ENCODE results near the gene RUNX3. TPM values are rescaled to one million over a fixed set of nuclear protein-coding genes. Genes with fewer than 3 reads are reported as not detected.
"Not testable (repeated sequence)": the region's sequence is repeated elsewhere in the genome, so short reads cannot be mapped to it uniquely, and the experiment has no call there.

Gene RUNX3
- total RNA-seq, 1 experiment from 2014 or later = 1.5 TPM

DNA sequence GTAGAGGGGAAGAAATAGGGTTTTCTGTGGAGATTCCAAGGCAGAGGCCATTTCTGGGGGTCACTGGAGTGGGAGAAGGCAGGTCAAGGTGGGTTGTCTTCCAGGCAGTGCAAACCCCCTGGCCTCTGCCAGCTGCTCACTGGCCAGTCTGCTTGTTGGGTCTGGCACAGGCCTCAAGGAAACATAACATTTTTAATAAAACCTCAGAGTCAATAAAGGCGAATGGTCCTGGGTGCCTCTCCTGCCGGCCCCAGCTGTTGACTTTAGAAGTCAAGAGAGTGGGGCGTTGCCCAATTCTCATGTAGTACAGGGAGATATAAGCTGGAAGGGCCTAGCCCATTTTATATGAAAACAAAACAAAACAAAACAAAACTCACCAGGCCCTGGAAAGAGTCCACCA is 36.6 kb downstream of the RUNX3 start (continued):
- TF ChIP-seq, protein P1, sequence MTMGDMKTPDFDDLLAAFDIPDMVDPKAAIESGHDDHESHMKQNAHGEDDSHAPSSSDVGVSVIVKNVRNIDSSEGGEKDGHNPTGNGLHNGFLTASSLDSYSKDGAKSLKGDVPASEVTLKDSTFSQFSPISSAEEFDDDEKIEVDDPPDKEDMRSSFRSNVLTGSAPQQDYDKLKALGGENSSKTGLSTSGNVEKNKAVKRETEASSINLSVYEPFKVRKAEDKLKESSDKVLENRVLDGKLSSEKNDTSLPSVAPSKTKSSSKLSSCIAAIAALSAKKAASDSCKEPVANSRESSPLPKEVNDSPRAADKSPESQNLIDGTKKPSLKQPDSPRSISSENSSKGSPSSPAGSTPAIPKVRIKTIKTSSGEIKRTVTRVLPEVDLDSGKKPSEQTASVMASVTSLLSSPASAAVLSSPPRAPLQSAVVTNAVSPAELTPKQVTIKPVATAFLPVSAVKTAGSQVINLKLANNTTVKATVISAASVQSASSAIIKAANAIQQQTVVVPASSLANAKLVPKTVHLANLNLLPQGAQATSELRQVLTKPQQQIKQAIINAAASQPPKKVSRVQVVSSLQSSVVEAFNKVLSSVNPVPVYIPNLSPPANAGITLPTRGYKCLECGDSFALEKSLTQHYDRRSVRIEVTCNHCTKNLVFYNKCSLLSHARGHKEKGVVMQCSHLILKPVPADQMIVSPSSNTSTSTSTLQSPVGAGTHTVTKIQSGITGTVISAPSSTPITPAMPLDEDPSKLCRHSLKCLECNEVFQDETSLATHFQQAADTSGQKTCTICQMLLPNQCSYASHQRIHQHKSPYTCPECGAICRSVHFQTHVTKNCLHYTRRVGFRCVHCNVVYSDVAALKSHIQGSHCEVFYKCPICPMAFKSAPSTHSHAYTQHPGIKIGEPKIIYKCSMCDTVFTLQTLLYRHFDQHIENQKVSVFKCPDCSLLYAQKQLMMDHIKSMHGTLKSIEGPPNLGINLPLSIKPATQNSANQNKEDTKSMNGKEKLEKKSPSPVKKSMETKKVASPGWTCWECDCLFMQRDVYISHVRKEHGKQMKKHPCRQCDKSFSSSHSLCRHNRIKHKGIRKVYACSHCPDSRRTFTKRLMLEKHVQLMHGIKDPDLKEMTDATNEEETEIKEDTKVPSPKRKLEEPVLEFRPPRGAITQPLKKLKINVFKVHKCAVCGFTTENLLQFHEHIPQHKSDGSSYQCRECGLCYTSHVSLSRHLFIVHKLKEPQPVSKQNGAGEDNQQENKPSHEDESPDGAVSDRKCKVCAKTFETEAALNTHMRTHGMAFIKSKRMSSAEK (CRISPR knock-in tag; IDR thresholded peaks at IDR 0.05; ENCODE audit: borderline replicate concordance) = no peak
- no peak for TF ChIP-seq KAT7 (CRISPR knock-in tag; IDR thresholded peaks at IDR 0.05; ENCODE audit: borderline replicate concordance)
- no peak for TF ChIP-seq SOX15 (CRISPR knock-in tag; IDR thresholded peaks at IDR 0.05)
- no peak for TF ChIP-seq OVOL2 (CRISPR knock-in tag; IDR thresholded peaks at IDR 0.05; ENCODE audit: borderline replicate concordance)

DNA sequence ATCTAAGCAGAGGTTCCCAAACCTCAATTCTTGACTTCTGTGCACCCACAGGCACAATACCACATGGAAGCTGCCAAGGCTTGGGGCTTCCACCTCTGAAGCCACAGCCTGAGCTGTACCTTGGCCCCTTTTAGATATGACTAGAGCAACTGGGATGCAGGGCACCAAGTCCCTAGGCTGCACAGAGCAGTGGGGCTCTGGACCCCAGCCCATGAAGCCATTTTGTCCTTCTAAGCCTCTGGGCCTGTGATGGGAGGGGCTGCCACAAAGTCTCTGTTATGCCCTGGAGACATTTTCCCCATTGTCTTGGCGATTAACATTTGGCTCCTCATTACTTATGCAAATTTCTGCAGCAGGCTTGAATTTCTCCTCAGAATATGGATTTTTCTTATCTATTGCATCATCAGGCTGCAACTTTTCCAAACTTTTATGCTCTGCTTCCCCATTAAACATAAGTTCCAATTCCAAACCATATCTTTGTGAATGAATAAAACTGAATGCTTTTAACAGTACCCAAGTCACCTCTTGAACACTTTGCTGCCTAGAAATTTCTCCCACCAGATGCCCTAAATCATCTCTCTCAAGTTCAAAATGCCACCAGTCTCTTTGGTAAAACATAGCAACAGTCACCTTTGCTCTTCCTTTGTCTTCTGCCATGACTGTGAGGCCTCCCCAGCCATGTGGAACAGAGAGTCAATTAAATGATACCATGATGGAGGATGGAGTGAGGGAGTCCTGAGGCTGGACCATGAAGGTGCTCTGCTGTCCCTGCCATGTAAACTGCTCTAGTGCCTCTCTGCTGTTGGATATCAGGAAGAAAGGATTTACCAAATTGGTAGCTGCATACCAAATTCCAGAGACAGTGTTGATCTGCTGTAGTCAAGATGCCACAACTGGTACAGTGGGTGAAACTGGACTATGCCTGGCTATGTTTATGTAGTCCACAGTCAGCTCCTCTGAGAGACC is 37.6 kb downstream of the RUNX3 start:
- no peaks in the 10 kb centered on the region for H3K4me1 Mint-ChIP-seq
- TF ChIP-seq, protein P2, sequence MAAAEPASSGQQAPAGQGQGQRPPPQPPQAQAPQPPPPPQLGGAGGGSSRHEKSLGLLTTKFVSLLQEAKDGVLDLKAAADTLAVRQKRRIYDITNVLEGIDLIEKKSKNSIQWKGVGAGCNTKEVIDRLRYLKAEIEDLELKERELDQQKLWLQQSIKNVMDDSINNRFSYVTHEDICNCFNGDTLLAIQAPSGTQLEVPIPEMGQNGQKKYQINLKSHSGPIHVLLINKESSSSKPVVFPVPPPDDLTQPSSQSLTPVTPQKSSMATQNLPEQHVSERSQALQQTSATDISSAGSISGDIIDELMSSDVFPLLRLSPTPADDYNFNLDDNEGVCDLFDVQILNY (CRISPR knock-in tag; IDR thresholded peaks at IDR 0.05) = no peak
- no peak for TF ChIP-seq NR1H2 (CRISPR knock-in tag; IDR thresholded peaks at IDR 0.05)
- no peak for TF ChIP-seq MXD4 (CRISPR knock-in tag; IDR thresholded peaks at IDR 0.05; ENCODE audit: borderline replicate concordance)
- no peak for TF ChIP-seq OVOL2 (CRISPR knock-in tag; IDR thresholded peaks at IDR 0.05; ENCODE audit: borderline replicate concordance)
- TF ChIP-seq ZNF671 (CRISPR knock-in tag; IDR thresholded peaks at IDR 0.05) = no peak
- TF ChIP-seq TEAD1 (CRISPR knock-in tag; IDR thresholded peaks at IDR 0.05) = no peak
- TF ChIP-seq, protein P3, sequence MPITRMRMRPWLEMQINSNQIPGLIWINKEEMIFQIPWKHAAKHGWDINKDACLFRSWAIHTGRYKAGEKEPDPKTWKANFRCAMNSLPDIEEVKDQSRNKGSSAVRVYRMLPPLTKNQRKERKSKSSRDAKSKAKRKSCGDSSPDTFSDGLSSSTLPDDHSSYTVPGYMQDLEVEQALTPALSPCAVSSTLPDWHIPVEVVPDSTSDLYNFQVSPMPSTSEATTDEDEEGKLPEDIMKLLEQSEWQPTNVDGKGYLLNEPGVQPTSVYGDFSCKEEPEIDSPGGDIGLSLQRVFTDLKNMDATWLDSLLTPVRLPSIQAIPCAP (CRISPR knock-in tag; IDR thresholded peaks at IDR 0.05) = no peak
- no peak for TF ChIP-seq RORB (CRISPR knock-in tag; IDR thresholded peaks at IDR 0.05)
- no peak for TF ChIP-seq ZNF281 (CRISPR knock-in tag; IDR thresholded peaks at IDR 0.05)
- TF ChIP-seq, protein P4, sequence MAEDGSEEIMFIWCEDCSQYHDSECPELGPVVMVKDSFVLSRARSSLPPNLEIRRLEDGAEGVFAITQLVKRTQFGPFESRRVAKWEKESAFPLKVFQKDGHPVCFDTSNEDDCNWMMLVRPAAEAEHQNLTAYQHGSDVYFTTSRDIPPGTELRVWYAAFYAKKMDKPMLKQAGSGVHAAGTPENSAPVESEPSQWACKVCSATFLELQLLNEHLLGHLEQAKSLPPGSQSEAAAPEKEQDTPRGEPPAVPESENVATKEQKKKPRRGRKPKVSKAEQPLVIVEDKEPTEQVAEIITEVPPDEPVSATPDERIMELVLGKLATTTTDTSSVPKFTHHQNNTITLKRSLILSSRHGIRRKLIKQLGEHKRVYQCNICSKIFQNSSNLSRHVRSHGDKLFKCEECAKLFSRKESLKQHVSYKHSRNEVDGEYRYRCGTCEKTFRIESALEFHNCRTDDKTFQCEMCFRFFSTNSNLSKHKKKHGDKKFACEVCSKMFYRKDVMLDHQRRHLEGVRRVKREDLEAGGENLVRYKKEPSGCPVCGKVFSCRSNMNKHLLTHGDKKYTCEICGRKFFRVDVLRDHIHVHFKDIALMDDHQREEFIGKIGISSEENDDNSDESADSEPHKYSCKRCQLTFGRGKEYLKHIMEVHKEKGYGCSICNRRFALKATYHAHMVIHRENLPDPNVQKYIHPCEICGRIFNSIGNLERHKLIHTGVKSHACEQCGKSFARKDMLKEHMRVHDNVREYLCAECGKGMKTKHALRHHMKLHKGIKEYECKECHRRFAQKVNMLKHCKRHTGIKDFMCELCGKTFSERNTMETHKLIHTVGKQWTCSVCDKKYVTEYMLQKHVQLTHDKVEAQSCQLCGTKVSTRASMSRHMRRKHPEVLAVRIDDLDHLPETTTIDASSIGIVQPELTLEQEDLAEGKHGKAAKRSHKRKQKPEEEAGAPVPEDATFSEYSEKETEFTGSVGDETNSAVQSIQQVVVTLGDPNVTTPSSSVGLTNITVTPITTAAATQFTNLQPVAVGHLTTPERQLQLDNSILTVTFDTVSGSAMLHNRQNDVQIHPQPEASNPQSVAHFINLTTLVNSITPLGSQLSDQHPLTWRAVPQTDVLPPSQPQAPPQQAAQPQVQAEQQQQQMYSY (CRISPR knock-in tag; IDR thresholded peaks at IDR 0.05) = no peak
- TF ChIP-seq KAT7 (CRISPR knock-in tag; IDR thresholded peaks at IDR 0.05; ENCODE audit: borderline replicate concordance) = no peak
- TF ChIP-seq, protein P5, sequence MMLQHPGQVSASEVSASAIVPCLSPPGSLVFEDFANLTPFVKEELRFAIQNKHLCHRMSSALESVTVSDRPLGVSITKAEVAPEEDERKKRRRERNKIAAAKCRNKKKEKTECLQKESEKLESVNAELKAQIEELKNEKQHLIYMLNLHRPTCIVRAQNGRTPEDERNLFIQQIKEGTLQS (CRISPR knock-in tag; conservative IDR thresholded peaks at IDR 0.05) = no peak
- ATAC-seq = no peak
- peaks cover 42% of the 10 kb centered on the region for H3K9me3 Mint-ChIP-seq
- H3K36me3 Mint-ChIP-seq = peaks cover 16% of the 10 kb centered on the region
- peaks cover 9% of the 10 kb centered on the region for H3K27me3 Mint-ChIP-seq (ENCODE audit: low read depth)
- CTCF ChIA-PET = no interaction called here
- no peak for DNase-seq (ENCODE audit: low spot score)
- POLR2A ChIA-PET = interaction anchor here (0.6 kb wide), 1 partner anchor 1208 kb away, joined by 3 read pairs; no protein-coding TSS in a partner anchor
- no peak overlapping the region for H3K4me3 Mint-ChIP-seq
- H3K27ac Mint-ChIP-seq = no peak overlapping the region

- CTCF ChIA-PET; ATAC-seq; H3K27me3 Mint-ChIP-seq (ENCODE audit: low read depth); H3K4me3 Mint-ChIP-seq; DNase-seq (ENCODE audit: low spot score); H3K27ac Mint-ChIP-seq; POLR2A ChIA-PET; H3K4me1 Mint-ChIP-seq: not testable (repeated sequence)
- peaks cover 16% of the 10 kb centered on the region for H3K36me3 Mint-ChIP-seq
- peaks cover 42% of the 10 kb centered on the region for H3K9me3 Mint-ChIP-seq
These were observed 38.7 kb downstream of the RUNX3 start for GRCh38 chr1:24891367-24891766.

Data from WTC11 (cell line).